H1 (cell line): ENCODE data around the gene RNF38. TPM values are rescaled to one million over a fixed set of nuclear protein-coding genes. Genes with fewer than 3 reads are reported as not detected.

Experiments used
- CTCF ChIA-PET: fragments of 300-600 bp; sonication (Branson Sonifier 250); formaldehyde crosslinking; loops from one replicate; lab custom pipeline; 2021; ENCODE audit not compliant: partially characterized antibody; lab: Charles Lee
- POLR2A ChIA-PET: fragments of 300-600 bp; sonication (Branson Sonifier 250); formaldehyde crosslinking; loops from one replicate; lab custom pipeline; 2021; ENCODE audit warnings: inconsistent platforms; ENCODE audit not compliant: partially characterized antibody; lab: Charles Lee
- DNase-seq, 2 experiments: peaks; one replicate each; pipeline versions ENCODE4 v3.0.0 to v3.0.0-alpha.2; 2010 to 2022; ENCODE audit warnings: low spot score in 2 of 2, low read depth in 1 of 2, mixed read lengths in 1 of 2
- FAIRE-seq: peaks from 2 replicates; lab custom pipeline; 2011; peaks lifted over from hg19 to GRCh38; lab: Jason Lieb, UNC
- H2AFZ ChIP-seq: 2 replicates; pipeline ENCODE4 v1.8.1; 2012; ENCODE audit warnings: low read length, inconsistent platforms
- H2AK5ac ChIP-seq: 2 replicates; pipeline ENCODE4 v1.6.1; 2013; ENCODE audit warnings: low read depth, low read length
- H2BK120ac ChIP-seq: replicated peaks from 2 replicates; pipeline ENCODE3; 2013; ENCODE audit warnings: low read depth, low read length, inconsistent platforms
- H2BK12ac ChIP-seq: 2 replicates; pipeline ENCODE4 v1.6.1; 2013; ENCODE audit warnings: low read depth, low read length
- H2BK15ac ChIP-seq: 2 replicates; pipeline ENCODE4 v1.6.1; 2013; ENCODE audit warnings: low read length
- H2BK20ac ChIP-seq: 2 replicates; pipeline ENCODE4 v1.6.1; 2013; ENCODE audit warnings: low read length
- H2BK5ac ChIP-seq: 2 replicates; pipeline ENCODE4 v1.6.1; 2013; ENCODE audit warnings: low read depth, low read length
- H3K14ac ChIP-seq: 2 replicates; pipeline ENCODE4 v1.6.1; 2013; ENCODE audit warnings: inconsistent platforms; ENCODE audit not compliant: insufficient read length
- H3K18ac ChIP-seq: 2 replicates; pipeline ENCODE4 v1.6.1; 2013; ENCODE audit warnings: low read length; ENCODE audit errors: extremely low read depth
- H3K23ac ChIP-seq: 2 replicates; pipeline ENCODE4 v1.6.1; 2013; ENCODE audit warnings: inconsistent platforms; ENCODE audit not compliant: insufficient read length
- H3K23me2 ChIP-seq: 2 replicates; pipeline ENCODE4 v1.6.1; 2013; ENCODE audit warnings: low read depth, low read length
- H3K27ac ChIP-seq: 2 replicates; pipeline ENCODE4 v1.6.1; 2011; ENCODE audit warnings: low read depth, low read length, inconsistent platforms
- H3K27me3 ChIP-seq, 4 experiments: replicated peaks in 1 of 4; 1 replicate in 1 of 4; 2 replicates in 3 of 4; pipeline versions ENCODE4 v1.6.1 to v1.8.1; 2011 to 2013; ENCODE audit warnings: low read length in 3 of 4, mild to moderate bottlenecking in 3 of 4, inconsistent platforms in 2 of 4, mixed read lengths in 2 of 4, moderate library complexity in 1 of 4; ENCODE audit not compliant: control insufficient read depth in 3 of 4, insufficient read depth in 3 of 4; ENCODE audit errors: extremely low read depth in 1 of 4
- H3K36me3 ChIP-seq, 4 experiments: 2 replicates each; pipeline versions ENCODE4 v1.6.1 to v1.8.1; 2011 to 2013; ENCODE audit warnings: mild to moderate bottlenecking in 4 of 4, low read length in 3 of 4, moderate library complexity in 2 of 4, control low read depth in 1 of 4, inconsistent platforms in 1 of 4; ENCODE audit not compliant: insufficient read depth in 4 of 4, control insufficient read depth in 2 of 4
- H3K4ac ChIP-seq: replicated peaks from 2 replicates; pipeline ENCODE3; 2013; ENCODE audit warnings: low read length, low read depth, mixed read lengths, inconsistent platforms; ENCODE audit not compliant: insufficient read length
- H3K4me1 ChIP-seq, 4 experiments: replicated peaks in 1 of 4; 1 replicate in 1 of 4; 2 replicates in 3 of 4; pipeline versions ENCODE4 v1.6.1 to v1.8.1; 2011 to 2013; ENCODE audit warnings: low read length in 3 of 4, inconsistent platforms in 2 of 4, mixed read lengths in 1 of 4; ENCODE audit not compliant: insufficient read depth in 4 of 4, control insufficient read depth in 3 of 4
- H3K4me2 ChIP-seq, 2 experiments: 2 replicates each; pipeline versions ENCODE4 v1.6.1 to v1.8.1; 2011 to 2013; ENCODE audit warnings: low read depth in 2 of 2, low read length in 2 of 2, control low read depth in 1 of 2, inconsistent platforms in 1 of 2, mild to moderate bottlenecking in 1 of 2; ENCODE audit not compliant: insufficient read depth in 1 of 2
- H3K4me3 ChIP-seq, 4 experiments: fragments of 200-600, 300-600 bp in 1 of 4; sonication (generic), shearing (Covaris generic), sonication (Bioruptor Twin) in 1 of 4; 2 replicates each; pipeline versions ENCODE4 v1.5.1 to v1.8.1; 2011 to 2016; ENCODE audit warnings: low read length in 4 of 4, low read depth in 3 of 4, control low read depth in 2 of 4, inconsistent platforms in 2 of 4, mild to moderate bottlenecking in 2 of 4, mixed read lengths in 1 of 4, moderate library complexity in 1 of 4; ENCODE audit not compliant: insufficient read depth in 2 of 4; ENCODE audit errors: extremely low read depth in 1 of 4
- H3K56ac ChIP-seq: replicated peaks from 2 replicates; pipeline ENCODE3; 2013; ENCODE audit warnings: low read depth, mild to moderate bottlenecking, mixed read lengths, low read length, inconsistent platforms; ENCODE audit not compliant: insufficient read length
- H3K79me1 ChIP-seq: 2 replicates; pipeline ENCODE4 v1.6.1; 2013; ENCODE audit warnings: low read depth, low read length, control low read depth
- H3K79me2 ChIP-seq, 2 experiments: 2 replicates each; pipeline versions ENCODE4 v1.6.1 to v1.8.1; 2012 to 2013; ENCODE audit warnings: low read length in 2 of 2, mild to moderate bottlenecking in 2 of 2, inconsistent platforms in 1 of 2; ENCODE audit not compliant: insufficient read depth in 2 of 2, control insufficient read depth in 1 of 2
- H3K9ac ChIP-seq, 4 experiments: replicated peaks in 1 of 4; 1 replicate in 1 of 4; 2 replicates in 3 of 4; pipeline versions ENCODE4 v1.6.1 to v1.8.1; 2011 to 2013; ENCODE audit warnings: low read depth in 3 of 4, low read length in 3 of 4, control low read depth in 2 of 4, mild to moderate bottlenecking in 2 of 4, moderate library complexity in 2 of 4, inconsistent platforms in 1 of 4; ENCODE audit errors: extremely low read depth in 1 of 4
- H3K9me3 ChIP-seq, 2 experiments: 2 replicates each; pipeline versions ENCODE4 v1.6.1 to v1.8.1; 2012 to 2013; ENCODE audit warnings: mild to moderate bottlenecking in 2 of 2, moderate library complexity in 2 of 2, control low read depth in 1 of 2, inconsistent platforms in 1 of 2, low read depth in 1 of 2, low read length in 1 of 2, mixed read lengths in 1 of 2; ENCODE audit not compliant: insufficient read depth in 2 of 2
- H4K20me1 ChIP-seq, 2 experiments: replicated peaks in 1 of 2; 2 replicates each; pipeline versions ENCODE3 to v1.8.1; 2011 to 2013; ENCODE audit warnings: inconsistent platforms in 2 of 2, low read length in 2 of 2, mild to moderate bottlenecking in 1 of 2; ENCODE audit not compliant: insufficient read depth in 2 of 2, control insufficient read depth in 1 of 2
- H4K5ac ChIP-seq: 2 replicates; pipeline ENCODE4 v1.6.1; 2013; ENCODE audit warnings: low read length, low read depth, mixed read lengths, inconsistent platforms; ENCODE audit not compliant: insufficient read length
- H4K8ac ChIP-seq: 2 replicates; pipeline ENCODE4 v1.8.0; 2013; ENCODE audit warnings: mild to moderate bottlenecking, moderate library complexity, low read length, inconsistent platforms; ENCODE audit not compliant: insufficient read depth; ENCODE audit errors: extremely low read depth
- H4K91ac ChIP-seq: replicated peaks from 2 replicates; pipeline ENCODE3; 2013; ENCODE audit warnings: low read length, mixed read lengths, inconsistent platforms; ENCODE audit not compliant: insufficient read length
- ASH2L ChIP-seq: fragments of 200-600, 300-600 bp; sonication (generic); IDR thresholded peaks from one replicate; pipeline ENCODE4 v1.7.1; 2017; ENCODE audit warnings: low read length
- CBX8 ChIP-seq: fragments of 300-800, 300-1000 bp; sonication (generic); IDR thresholded peaks from 2 replicates; pipeline ENCODE4 v1.7.1; 2016; ENCODE audit warnings: low read depth, low read length, borderline replicate concordance
- E2F6 ChIP-seq: IDR thresholded peaks from 2 replicates; pipeline ENCODE4 v1.6.1; 2012; ENCODE audit warnings: inconsistent platforms
- EP300 ChIP-seq, 2 experiments: IDR thresholded peaks; 1 replicate in 1 of 2; 2 replicates in 1 of 2; pipeline ENCODE4 v1.6.1; 2011 to 2012; ENCODE audit warnings: low read depth in 2 of 2, low read length in 2 of 2, mild to moderate bottlenecking in 2 of 2, borderline replicate concordance in 1 of 2, inconsistent platforms in 1 of 2, moderate library complexity in 1 of 2
- GABPA ChIP-seq: IDR thresholded peaks from 2 replicates; pipeline ENCODE4 v1.6.1; 2011; ENCODE audit warnings: mild to moderate bottlenecking, low read length, moderate library complexity, borderline replicate concordance; ENCODE audit not compliant: insufficient read depth
- GTF2F1 ChIP-seq: IDR thresholded peaks from 2 replicates; pipeline ENCODE4 v1.6.1; 2012; ENCODE audit warnings: low read depth, low read length, improper control_type of control experiment, borderline replicate concordance
- HDAC2 ChIP-seq, 2 experiments: fragments of 300-600 bp in 1 of 2; sonication (generic) in 1 of 2; IDR thresholded peaks; 2 replicates each; pipeline ENCODE4 v1.6.1; 2011 to 2012; ENCODE audit warnings: low read depth in 2 of 2, low read length in 2 of 2, mild to moderate bottlenecking in 2 of 2, moderate library complexity in 2 of 2, borderline replicate concordance in 1 of 2, inconsistent platforms in 1 of 2
- KDM5A ChIP-seq: fragments of 200-600 bp; IDR thresholded peaks from 2 replicates; pipeline ENCODE4 v1.7.1; 2012; ENCODE audit warnings: mild to moderate bottlenecking, low read length, inconsistent platforms, mixed read lengths
- NANOG ChIP-seq: IDR thresholded peaks from 2 replicates; pipeline ENCODE4 v1.6.1; 2011; ENCODE audit warnings: low read length, low read depth, mild to moderate bottlenecking, inconsistent platforms; ENCODE audit not compliant: insufficient read depth, poor library complexity, severe bottlenecking
- SP1 ChIP-seq: IDR thresholded peaks from 2 replicates; pipeline ENCODE4 v1.6.1; 2011; ENCODE audit warnings: low read depth, low read length
- SRF ChIP-seq: IDR thresholded peaks from 2 replicates; pipeline ENCODE4 v1.6.1; 2011; ENCODE audit warnings: mild to moderate bottlenecking, low read depth, low read length, moderate library complexity
- SUZ12 ChIP-seq: fragments of 200-600 bp; sonication (generic); IDR thresholded peaks from 2 replicates; pipeline ENCODE4 v1.6.1; 2012; ENCODE audit warnings: mild to moderate bottlenecking, inconsistent platforms, low read length, moderate library complexity, mixed read lengths
- TCF12 ChIP-seq: IDR thresholded peaks from 2 replicates; pipeline ENCODE4 v1.6.1; 2011; ENCODE audit warnings: low read depth, mild to moderate bottlenecking, low read length
- WGBS, 2 experiments: shearing (Covaris generic) in 1 of 2; methylation state at CpG; one replicate each; pipeline versions ENCODE4 v1.1.6 to v1.1.7; 2013 to 2015; ENCODE audit warnings: low lambda C conversion rate in 2 of 2, mixed read lengths in 2 of 2, inconsistent platforms in 1 of 2, low coverage in 1 of 2, missing lambda C conversion rate in 1 of 2; ENCODE audit not compliant: insufficient replicate concordance in 2 of 2, insufficient coverage in 1 of 2, insufficient read length in 1 of 2; ENCODE audit errors: extremely low coverage in 1 of 2, missing lambda C conversion rate in 1 of 2; 5-methylcytosine and 5-hydroxymethylcytosine counted together
- polyA plus RNA-seq, 7 experiments: library from polyadenylated mRNA; depleted of rRNA in 3 of 7; stranded (reverse) in 5 of 7; unstranded in 2 of 7; fragments of >200 nt in 5 of 7; fragments of 200-250 nt in 2 of 7; gene quantifications; 1 replicate in 5 of 7; 2 replicates in 1 of 7; 4 replicates in 1 of 7; pipeline versions ENCODE4 v1.2.1 to v1.2.3, GENCODE V29; 2011 to 2013; ENCODE audit warnings: missing spikeins in 2 of 7, mixed read lengths in 2 of 7
- total RNA-seq: library from RNA; stranded (reverse); fragmentation: NEBNext Ultra II Directional; extraction: Animal tissue kit (Norgen Biotek cat#: 25700); gene quantifications from 2 replicates; pipeline ENCODE4 v1.2.1, GENCODE V29; 2021

The RNF38 gene
- total and polyA plus RNA-seq, 2 of the 8 experiments (the other 6 are each of a cell fraction or from before 2014, with no cell fraction given): 54.9 to 60.9 TPM

- ChIA-PET POLR2A (interaction anchor here (1.2 kb wide), 1 partner anchor 13 kb away, joined by 5 read pairs; no protein-coding TSS in a partner anchor), CTCF (interaction anchor here (0.6 to 4.8 kb wide), 7 partner anchors 9 to 282 kb away, joined by 3 to 45 read pairs (median 3); no protein-coding TSS in a partner anchor)
- no peaks in the 10 kb centered on the region; the same call in 1 of the 2 replicates for H3K23me2 ChIP-seq
- FAIRE-seq (no peak), DNase-seq (no peak)
- no peak overlapping the region for H2BK20ac ChIP-seq
- no peaks in the 10 kb centered on the region for H3K4me1 ChIP-seq
- H3K27ac ChIP-seq: no peak overlapping the region
- peaks cover 0 to 2% of the 10 kb centered on the region in 2 experiments for H4K20me1 ChIP-seq
- H2AK5ac ChIP-seq: no peak overlapping the region
- no peak overlapping the region for H4K91ac ChIP-seq
- no peak overlapping the region for H3K14ac ChIP-seq
- no peaks in the 10 kb centered on the region for H3K79me2 ChIP-seq
- no peak overlapping the region for H3K56ac ChIP-seq
- no peak overlapping the region for H2BK12ac ChIP-seq
- H4K8ac ChIP-seq: no peak overlapping the region
- H3K79me1 ChIP-seq: no peaks in the 10 kb centered on the region
- H3K9ac ChIP-seq: no peak overlapping the region
- H3K4me3 ChIP-seq: no peak overlapping the region
- H2BK120ac ChIP-seq: no peak overlapping the region
- H3K18ac ChIP-seq: no peak overlapping the region
- 79% methylated on average over 2 of the region's 2 CpGs; no CpG with 5 or more reads in 1 of the 2 experiments for WGBS, 2 experiments
- H2AFZ ChIP-seq: no peak overlapping the region
- no peak overlapping the region for H2BK15ac ChIP-seq
- no peak overlapping the region for H4K5ac ChIP-seq
- no peaks in the 10 kb centered on the region for H3K27me3 ChIP-seq
- H2BK5ac ChIP-seq: no peak overlapping the region
- no peaks in the 10 kb centered on the region for H3K9me3 ChIP-seq
- H3K23ac ChIP-seq: no peak overlapping the region
- H3K36me3 ChIP-seq: peaks cover 0 to 19% (median 1%) of the 10 kb centered on the region in 4 experiments; a peak in 5 of 8 replicates
- no peak overlapping the region for H3K4me2 ChIP-seq
- no peak overlapping the region for H3K4ac ChIP-seq
- TF ChIP-seq E2F6 (no peak), SUZ12 (no peak), EP300 (IDR thresholded peaks at IDR 0.05; ENCODE audit: borderline replicate concordance in 1 of 2, low read depth in 2 of 2, low read length in 2 of 2) (no peak), HDAC2 (IDR thresholded peaks at IDR 0.05; ENCODE audit: borderline replicate concordance in 1 of 2, low read depth in 2 of 2, low read length in 2 of 2) (no peak), SP1 (no peak), ASH2L (no peak), SRF (no peak), GTF2F1 (no peak), GABPA (no peak), CBX8 (no peak), TCF12 (no peak), NANOG (no peak), KDM5A (no peak)
Measured at GRCh38 chr9:36332006-36332405, 68.1 kb downstream of the RNF38 start.
